Measurements from ENCODE around the gene KL.

GRCh38 chr13:33092073-33092987 lies 76.1 kb downstream of the KL start:
- TF ChIP-seq, protein P1, sequence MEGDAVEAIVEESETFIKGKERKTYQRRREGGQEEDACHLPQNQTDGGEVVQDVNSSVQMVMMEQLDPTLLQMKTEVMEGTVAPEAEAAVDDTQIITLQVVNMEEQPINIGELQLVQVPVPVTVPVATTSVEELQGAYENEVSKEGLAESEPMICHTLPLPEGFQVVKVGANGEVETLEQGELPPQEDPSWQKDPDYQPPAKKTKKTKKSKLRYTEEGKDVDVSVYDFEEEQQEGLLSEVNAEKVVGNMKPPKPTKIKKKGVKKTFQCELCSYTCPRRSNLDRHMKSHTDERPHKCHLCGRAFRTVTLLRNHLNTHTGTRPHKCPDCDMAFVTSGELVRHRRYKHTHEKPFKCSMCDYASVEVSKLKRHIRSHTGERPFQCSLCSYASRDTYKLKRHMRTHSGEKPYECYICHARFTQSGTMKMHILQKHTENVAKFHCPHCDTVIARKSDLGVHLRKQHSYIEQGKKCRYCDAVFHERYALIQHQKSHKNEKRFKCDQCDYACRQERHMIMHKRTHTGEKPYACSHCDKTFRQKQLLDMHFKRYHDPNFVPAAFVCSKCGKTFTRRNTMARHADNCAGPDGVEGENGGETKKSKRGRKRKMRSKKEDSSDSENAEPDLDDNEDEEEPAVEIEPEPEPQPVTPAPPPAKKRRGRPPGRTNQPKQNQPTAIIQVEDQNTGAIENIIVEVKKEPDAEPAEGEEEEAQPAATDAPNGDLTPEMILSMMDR (IDR thresholded peaks at IDR 0.05): no peak
- no peak for TF ChIP-seq POLR2A (IDR thresholded peaks at IDR 0.05)
